H1 (cell line): Measurements from ENCODE around the gene GAST. TPM values are rescaled to one million over a fixed set of nuclear protein-coding genes. Genes with fewer than 3 reads are reported as not detected.

Experiments
- CTCF ChIA-PET: fragments of 300-600 bp; sonication (Branson Sonifier 250); formaldehyde crosslinking; loops from one replicate; lab custom pipeline; 2021; ENCODE audit not compliant: partially characterized antibody; lab: Charles Lee
- POLR2A ChIA-PET: fragments of 300-600 bp; sonication (Branson Sonifier 250); formaldehyde crosslinking; loops from one replicate; lab custom pipeline; 2021; ENCODE audit warnings: inconsistent platforms; ENCODE audit not compliant: partially characterized antibody; lab: Charles Lee
- DNase-seq, 2 experiments: peaks; one replicate each; pipeline versions ENCODE4 v3.0.0 to v3.0.0-alpha.2; 2010 to 2022; ENCODE audit warnings: low spot score in 2 of 2, low read depth in 1 of 2, mixed read lengths in 1 of 2
- FAIRE-seq: peaks from 2 replicates; lab custom pipeline; 2011; peaks lifted over from hg19 to GRCh38; lab: Jason Lieb, UNC
- H2AFZ ChIP-seq: 2 replicates; pipeline ENCODE4 v1.8.1; 2012; ENCODE audit warnings: low read length, inconsistent platforms
- H2AK5ac ChIP-seq: 2 replicates; pipeline ENCODE4 v1.6.1; 2013; ENCODE audit warnings: low read depth, low read length
- H2BK120ac ChIP-seq: replicated peaks from 2 replicates; pipeline ENCODE3; 2013; ENCODE audit warnings: low read depth, low read length, inconsistent platforms
- H2BK12ac ChIP-seq: 2 replicates; pipeline ENCODE4 v1.6.1; 2013; ENCODE audit warnings: low read depth, low read length
- H2BK15ac ChIP-seq: 2 replicates; pipeline ENCODE4 v1.6.1; 2013; ENCODE audit warnings: low read length
- H2BK20ac ChIP-seq: 2 replicates; pipeline ENCODE4 v1.6.1; 2013; ENCODE audit warnings: low read length
- H2BK5ac ChIP-seq: 2 replicates; pipeline ENCODE4 v1.6.1; 2013; ENCODE audit warnings: low read depth, low read length
- H3K14ac ChIP-seq: 2 replicates; pipeline ENCODE4 v1.6.1; 2013; ENCODE audit warnings: inconsistent platforms; ENCODE audit not compliant: insufficient read length
- H3K18ac ChIP-seq: 2 replicates; pipeline ENCODE4 v1.6.1; 2013; ENCODE audit warnings: low read length; ENCODE audit errors: extremely low read depth
- H3K23ac ChIP-seq: 2 replicates; pipeline ENCODE4 v1.6.1; 2013; ENCODE audit warnings: inconsistent platforms; ENCODE audit not compliant: insufficient read length
- H3K23me2 ChIP-seq: 2 replicates; pipeline ENCODE4 v1.6.1; 2013; ENCODE audit warnings: low read depth, low read length
- H3K27ac ChIP-seq: 2 replicates; pipeline ENCODE4 v1.6.1; 2011; ENCODE audit warnings: low read depth, low read length, inconsistent platforms
- H3K27me3 ChIP-seq, 4 experiments: replicated peaks in 1 of 4; 1 replicate in 1 of 4; 2 replicates in 3 of 4; pipeline versions ENCODE4 v1.6.1 to v1.8.1; 2011 to 2013; ENCODE audit warnings: low read length in 3 of 4, mild to moderate bottlenecking in 3 of 4, inconsistent platforms in 2 of 4, mixed read lengths in 2 of 4, moderate library complexity in 1 of 4; ENCODE audit not compliant: control insufficient read depth in 3 of 4, insufficient read depth in 3 of 4; ENCODE audit errors: extremely low read depth in 1 of 4
- H3K36me3 ChIP-seq, 4 experiments: 2 replicates each; pipeline versions ENCODE4 v1.6.1 to v1.8.1; 2011 to 2013; ENCODE audit warnings: mild to moderate bottlenecking in 4 of 4, low read length in 3 of 4, moderate library complexity in 2 of 4, control low read depth in 1 of 4, inconsistent platforms in 1 of 4; ENCODE audit not compliant: insufficient read depth in 4 of 4, control insufficient read depth in 2 of 4
- H3K4ac ChIP-seq: replicated peaks from 2 replicates; pipeline ENCODE3; 2013; ENCODE audit warnings: low read length, low read depth, mixed read lengths, inconsistent platforms; ENCODE audit not compliant: insufficient read length
- H3K4me1 ChIP-seq, 4 experiments: replicated peaks in 1 of 4; 1 replicate in 1 of 4; 2 replicates in 3 of 4; pipeline versions ENCODE4 v1.6.1 to v1.8.1; 2011 to 2013; ENCODE audit warnings: low read length in 3 of 4, inconsistent platforms in 2 of 4, mixed read lengths in 1 of 4; ENCODE audit not compliant: insufficient read depth in 4 of 4, control insufficient read depth in 3 of 4
- H3K4me2 ChIP-seq, 2 experiments: 2 replicates each; pipeline versions ENCODE4 v1.6.1 to v1.8.1; 2011 to 2013; ENCODE audit warnings: low read depth in 2 of 2, low read length in 2 of 2, control low read depth in 1 of 2, inconsistent platforms in 1 of 2, mild to moderate bottlenecking in 1 of 2; ENCODE audit not compliant: insufficient read depth in 1 of 2
- H3K4me3 ChIP-seq, 4 experiments: fragments of 200-600, 300-600 bp in 1 of 4; sonication (generic), shearing (Covaris generic), sonication (Bioruptor Twin) in 1 of 4; 2 replicates each; pipeline versions ENCODE4 v1.5.1 to v1.8.1; 2011 to 2016; ENCODE audit warnings: low read length in 4 of 4, low read depth in 3 of 4, control low read depth in 2 of 4, inconsistent platforms in 2 of 4, mild to moderate bottlenecking in 2 of 4, mixed read lengths in 1 of 4, moderate library complexity in 1 of 4; ENCODE audit not compliant: insufficient read depth in 2 of 4; ENCODE audit errors: extremely low read depth in 1 of 4
- H3K56ac ChIP-seq: replicated peaks from 2 replicates; pipeline ENCODE3; 2013; ENCODE audit warnings: low read depth, mild to moderate bottlenecking, mixed read lengths, low read length, inconsistent platforms; ENCODE audit not compliant: insufficient read length
- H3K79me1 ChIP-seq: 2 replicates; pipeline ENCODE4 v1.6.1; 2013; ENCODE audit warnings: low read depth, low read length, control low read depth
- H3K79me2 ChIP-seq, 2 experiments: 2 replicates each; pipeline versions ENCODE4 v1.6.1 to v1.8.1; 2012 to 2013; ENCODE audit warnings: low read length in 2 of 2, mild to moderate bottlenecking in 2 of 2, inconsistent platforms in 1 of 2; ENCODE audit not compliant: insufficient read depth in 2 of 2, control insufficient read depth in 1 of 2
- H3K9ac ChIP-seq, 4 experiments: replicated peaks in 1 of 4; 1 replicate in 1 of 4; 2 replicates in 3 of 4; pipeline versions ENCODE4 v1.6.1 to v1.8.1; 2011 to 2013; ENCODE audit warnings: low read depth in 3 of 4, low read length in 3 of 4, control low read depth in 2 of 4, mild to moderate bottlenecking in 2 of 4, moderate library complexity in 2 of 4, inconsistent platforms in 1 of 4; ENCODE audit errors: extremely low read depth in 1 of 4
- H3K9me3 ChIP-seq, 2 experiments: 2 replicates each; pipeline versions ENCODE4 v1.6.1 to v1.8.1; 2012 to 2013; ENCODE audit warnings: mild to moderate bottlenecking in 2 of 2, moderate library complexity in 2 of 2, control low read depth in 1 of 2, inconsistent platforms in 1 of 2, low read depth in 1 of 2, low read length in 1 of 2, mixed read lengths in 1 of 2; ENCODE audit not compliant: insufficient read depth in 2 of 2
- H4K20me1 ChIP-seq, 2 experiments: replicated peaks in 1 of 2; 2 replicates each; pipeline versions ENCODE3 to v1.8.1; 2011 to 2013; ENCODE audit warnings: inconsistent platforms in 2 of 2, low read length in 2 of 2, mild to moderate bottlenecking in 1 of 2; ENCODE audit not compliant: insufficient read depth in 2 of 2, control insufficient read depth in 1 of 2
- H4K5ac ChIP-seq: 2 replicates; pipeline ENCODE4 v1.6.1; 2013; ENCODE audit warnings: low read length, low read depth, mixed read lengths, inconsistent platforms; ENCODE audit not compliant: insufficient read length
- H4K8ac ChIP-seq: 2 replicates; pipeline ENCODE4 v1.8.0; 2013; ENCODE audit warnings: mild to moderate bottlenecking, moderate library complexity, low read length, inconsistent platforms; ENCODE audit not compliant: insufficient read depth; ENCODE audit errors: extremely low read depth
- H4K91ac ChIP-seq: replicated peaks from 2 replicates; pipeline ENCODE3; 2013; ENCODE audit warnings: low read length, mixed read lengths, inconsistent platforms; ENCODE audit not compliant: insufficient read length
- CBX8 ChIP-seq: fragments of 300-800, 300-1000 bp; sonication (generic); IDR thresholded peaks from 2 replicates; pipeline ENCODE4 v1.7.1; 2016; ENCODE audit warnings: low read depth, low read length, borderline replicate concordance
- TAF1 ChIP-seq: IDR thresholded peaks from 2 replicates; pipeline ENCODE4 v1.6.1; 2011; ENCODE audit warnings: mild to moderate bottlenecking, low read depth, low read length
- WGBS, 2 experiments: shearing (Covaris generic) in 1 of 2; methylation state at CpG; one replicate each; pipeline versions ENCODE4 v1.1.6 to v1.1.7; 2013 to 2015; ENCODE audit warnings: low lambda C conversion rate in 2 of 2, mixed read lengths in 2 of 2, inconsistent platforms in 1 of 2, low coverage in 1 of 2, missing lambda C conversion rate in 1 of 2; ENCODE audit not compliant: insufficient replicate concordance in 2 of 2, insufficient coverage in 1 of 2, insufficient read length in 1 of 2; ENCODE audit errors: extremely low coverage in 1 of 2, missing lambda C conversion rate in 1 of 2; 5-methylcytosine and 5-hydroxymethylcytosine counted together
- polyA plus RNA-seq, 7 experiments: library from polyadenylated mRNA; depleted of rRNA in 3 of 7; stranded (reverse) in 5 of 7; unstranded in 2 of 7; fragments of >200 nt in 5 of 7; fragments of 200-250 nt in 2 of 7; gene quantifications; 1 replicate in 5 of 7; 2 replicates in 1 of 7; 4 replicates in 1 of 7; pipeline versions ENCODE4 v1.2.1 to v1.2.3, GENCODE V29; 2011 to 2013; ENCODE audit warnings: missing spikeins in 2 of 7, mixed read lengths in 2 of 7
- small RNA-seq: library from polyadenylated mRNA; stranded (forward); fragments of <200 nt; extraction: miRNeasy Mini kit (QIAGEN cat#:217004); gene quantifications from one replicate; pipeline ENCODE3, GENCODE V24; 2013; ENCODE audit not compliant: insufficient read depth
- total RNA-seq: library from RNA; stranded (reverse); fragmentation: NEBNext Ultra II Directional; extraction: Animal tissue kit (Norgen Biotek cat#: 25700); gene quantifications from 2 replicates; pipeline ENCODE4 v1.2.1, GENCODE V29; 2021

GAST gene
- total and polyA plus RNA-seq, 2 of the 8 experiments (the other 6 are each of a cell fraction or from before 2014, with no cell fraction given): not detected

DNA sequence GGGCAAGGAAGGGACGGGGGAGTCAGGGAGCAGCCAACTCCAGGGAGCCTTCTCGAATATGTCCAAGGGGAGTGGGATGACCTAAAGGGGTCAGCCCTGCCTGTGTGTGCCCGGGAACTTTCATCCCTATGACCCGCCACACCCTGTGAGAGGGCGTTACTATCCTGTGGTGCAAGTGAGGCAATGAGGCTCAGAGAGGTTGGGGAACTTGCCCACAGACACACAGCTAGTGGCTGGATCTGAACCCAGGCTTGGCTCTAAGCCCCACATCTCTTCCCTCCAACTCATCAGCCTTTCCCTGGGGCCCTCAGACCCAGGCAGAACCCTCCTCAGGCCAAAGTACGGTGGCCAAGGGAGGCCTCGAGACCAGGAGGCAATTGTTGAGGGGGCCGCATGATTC, 51.2 kb downstream of the GAST start:
- Histone ChIP-seq H2AK5ac (no peak overlapping the region), H3K18ac (no peak overlapping the region), H2BK5ac (no peak overlapping the region), H4K5ac (no peak overlapping the region), H4K91ac (no peak overlapping the region), H3K23me2 (no peaks in the 10 kb centered on the region; the same call in 1 of the 2 replicates), H3K56ac (no peak overlapping the region), H3K23ac (no peak overlapping the region), H3K14ac (no peak overlapping the region), H2BK15ac (no peak overlapping the region), H3K9me3 (no peaks in the 10 kb centered on the region), H3K36me3 (peaks cover 26 to 74% (median 56%) of the 10 kb centered on the region in 4 experiments; a peak in 7 of 8 replicates), H4K20me1 (peaks cover 5 to 18% of the 10 kb centered on the region in 2 experiments), H2BK120ac (no peak overlapping the region), H2BK20ac (no peak overlapping the region), H3K79me2 (no peaks in the 10 kb centered on the region), H3K4me3 (no peak overlapping the region), H3K4me2 (no peak overlapping the region), H3K79me1 (0 out of 2 replicates have a peak, but pooled peaks cover 2% of the 10 kb centered on the region), H4K8ac (no peak overlapping the region), H3K9ac (no peak overlapping the region), H3K27ac (no peak overlapping the region; the same call in 1 of the 2 replicates), H3K4me1 (no peaks in the 10 kb centered on the region), H2BK12ac (no peak overlapping the region), H3K27me3 (no peaks in the 10 kb centered on the region), H3K4ac (no peak overlapping the region), H2AFZ (no peak overlapping the region)
- FAIRE-seq: no peak
- POLR2A ChIA-PET: interaction anchor here (0.8 to 1.8 kb wide), 5 partner anchors 11 to 28 kb away, joined by 3 to 4 read pairs (median 4); partner anchors contain the start of gene HAP1
- TF ChIP-seq CBX8 (no peak), TAF1 (no peak)
- 96% methylated on average over 8 of the region's 8 CpGs; no CpG with 5 or more reads in 1 of the 2 experiments for WGBS, 2 experiments
- CTCF ChIA-PET: interaction anchor here (0.8 to 3.6 kb wide), 7 partner anchors 10 to 184 kb away, joined by 3 to 25 read pairs (median 5); partner anchors contain the start of gene JUP
- DNase-seq: no peak

Small RNAs within 50 kb of the gene (small RNA-seq; reads per million reads assigned to genes)
- gene RN7SL399P (not detected), gene RNA5SP442 (4.8 reads per million, percentile 60 among the genes with 10 or more reads in this experiment)

Other genes with a start within 250 kb of the GAST start
- not detected in 2 replicates for gene KRT32, start 244.9 kb upstream of the GAST start, total RNA-seq
- not detected in 2 replicates for gene KRT32, start 244.9 kb upstream of the GAST start, polyA plus RNA-seq (2011; rRNA removed)
- not detected in 2 replicates for gene KRT35, start 231.2 kb upstream of the GAST start, total RNA-seq
- not detected in 2 replicates for gene KRT35, start 231.2 kb upstream of the GAST start, polyA plus RNA-seq (2011; rRNA removed)
- gene KRT36, start 222.4 kb upstream of the GAST start, total RNA-seq: not detected in 2 replicates
- not detected in 2 replicates for gene KRT36, start 222.4 kb upstream of the GAST start, polyA plus RNA-seq (2011; rRNA removed)
- gene KRT13, start 206.7 kb upstream of the GAST start, total RNA-seq: not detected in 2 replicates
- 0.09 and 0.17 TPM in 2 replicates for gene KRT13, start 206.7 kb upstream of the GAST start, polyA plus RNA-seq (2011; rRNA removed)
- 0.13 and 0.21 TPM in 2 replicates for gene KRT15, start 193.4 kb upstream of the GAST start, total RNA-seq
- 0.09 and 0.11 TPM in 2 replicates for gene KRT15, start 193.4 kb upstream of the GAST start, polyA plus RNA-seq (2011; rRNA removed)
- gene KRT19, start 184.0 kb upstream of the GAST start, total RNA-seq: 122 and 137 TPM in 2 replicates
- gene KRT19, start 184.0 kb upstream of the GAST start, polyA plus RNA-seq (2011; rRNA removed): 120 and 192 TPM in 2 replicates
- gene KRT9, start 140.3 kb upstream of the GAST start, total RNA-seq: not detected in 2 replicates
- gene KRT9, start 140.3 kb upstream of the GAST start, polyA plus RNA-seq (2011; rRNA removed): not detected in 2 replicates
- gene KRT14, start 125.4 kb upstream of the GAST start, total RNA-seq: not detected in 2 replicates
- gene KRT14, start 125.4 kb upstream of the GAST start, polyA plus RNA-seq (2011; rRNA removed): 0.13 and 0.35 TPM in 2 replicates
- not detected in 2 replicates for gene KRT16, start 99.6 kb upstream of the GAST start, total RNA-seq
- gene KRT16, start 99.6 kb upstream of the GAST start, polyA plus RNA-seq (2011; rRNA removed): not detected in 2 replicates
- 0.36 and 0.50 TPM in 2 replicates for gene KRT17, start 87.8 kb upstream of the GAST start, total RNA-seq
- 0.95 and 0.96 TPM in 2 replicates for gene KRT17, start 87.8 kb upstream of the GAST start, polyA plus RNA-seq (2011; rRNA removed)
- 528 and 539 TPM in 2 replicates for gene EIF1, start 23.4 kb upstream of the GAST start, total RNA-seq
- gene EIF1, start 23.4 kb upstream of the GAST start, polyA plus RNA-seq (2011; rRNA removed): 89.3 and 175 TPM in 2 replicates
- 3.6 and 3.8 TPM in 2 replicates for gene HAP1, start 22.3 kb downstream of the GAST start, total RNA-seq
- 2.3 and 3.4 TPM in 2 replicates for gene HAP1, start 22.3 kb downstream of the GAST start, polyA plus RNA-seq (2011; rRNA removed)
- 98.6 and 102 TPM in 2 replicates for gene JUP, start 74.4 kb downstream of the GAST start, total RNA-seq
- gene JUP, start 74.4 kb downstream of the GAST start, polyA plus RNA-seq (2011; rRNA removed): 62.8 and 125 TPM in 2 replicates
- 22.6 and 23.4 TPM in 2 replicates for gene P3H4, start 99.6 kb downstream of the GAST start, total RNA-seq
- 26.7 and 36.6 TPM in 2 replicates for gene P3H4, start 99.6 kb downstream of the GAST start, polyA plus RNA-seq (2011; rRNA removed)
- gene FKBP10, start 100.7 kb downstream of the GAST start, total RNA-seq: 173 and 179 TPM in 2 replicates
- 283 and 410 TPM in 2 replicates for gene FKBP10, start 100.7 kb downstream of the GAST start, polyA plus RNA-seq (2011; rRNA removed)
- 68.7 and 71.4 TPM in 2 replicates for gene NT5C3B, start 123.9 kb downstream of the GAST start, total RNA-seq
- gene NT5C3B, start 123.9 kb downstream of the GAST start, polyA plus RNA-seq (2011; rRNA removed): 86.9 and 94.5 TPM in 2 replicates
- gene KLHL10, start 125.5 kb downstream of the GAST start, total RNA-seq: 0.19 TPM in 1 of 2 replicates, not detected in the other
- 0.14 and 0.26 TPM in 2 replicates for gene KLHL10, start 125.5 kb downstream of the GAST start, polyA plus RNA-seq (2011; rRNA removed)
- 12.8 and 13.7 TPM in 2 replicates for gene KLHL11, start 153.1 kb downstream of the GAST start, total RNA-seq
- gene KLHL11, start 153.1 kb downstream of the GAST start, polyA plus RNA-seq (2011; rRNA removed): 3.4 and 4.2 TPM in 2 replicates
- 388 and 393 TPM in 2 replicates for gene ACLY, start 206.6 kb downstream of the GAST start, total RNA-seq
- gene ACLY, start 206.6 kb downstream of the GAST start, polyA plus RNA-seq (2011; rRNA removed): 167 and 238 TPM in 2 replicates
- gene ODAD4, start 218.3 kb downstream of the GAST start, total RNA-seq: 1.3 TPM in 2 replicates
- gene ODAD4, start 218.3 kb downstream of the GAST start, polyA plus RNA-seq (2011; rRNA removed): 0.41 and 0.48 TPM in 2 replicates